ENCODE data around the gene TMEM272.

Gene TMEM272

DNA sequence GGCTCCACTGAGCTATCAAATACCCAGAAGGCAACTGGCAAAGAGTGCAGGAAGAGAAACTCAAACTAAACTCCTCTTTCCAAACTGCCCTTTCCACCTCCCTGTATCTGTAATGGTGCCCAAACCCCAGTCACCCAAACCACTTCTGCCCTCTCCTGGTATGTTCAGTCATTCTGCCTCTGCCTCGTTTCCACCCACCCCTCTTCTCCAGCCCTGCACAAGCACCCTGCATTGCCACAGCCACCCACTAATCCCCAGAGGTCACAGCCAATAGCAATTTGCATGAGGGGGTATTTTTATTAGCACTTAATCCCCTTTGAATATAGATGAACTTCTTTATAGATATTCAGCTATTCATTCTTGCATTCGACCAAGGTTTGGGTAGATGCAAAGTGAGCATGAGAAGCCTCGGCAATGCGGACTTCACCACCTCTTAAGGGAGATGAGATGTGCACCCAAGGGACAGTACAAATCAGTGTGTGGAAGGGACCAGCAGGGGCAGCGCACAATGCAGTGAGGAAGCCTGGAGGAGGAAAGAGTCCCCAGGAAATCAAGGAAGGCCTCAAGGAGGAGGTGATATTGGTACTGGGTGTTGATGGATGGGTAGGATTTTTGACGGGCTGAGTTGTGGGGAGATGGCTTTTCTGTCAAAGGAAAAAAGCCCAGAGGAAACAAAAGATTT, 12.4 kb downstream of the TMEM272 start:
- POLR2A ChIA-PET, result interaction anchor here (0.7 kb wide), 1 partner anchor 295 kb away, joined by 3 read pairs; no protein-coding TSS in a partner anchor
- CTCF ChIA-PET, result interaction anchor here (1.5 kb wide), 1 partner anchor 18 kb away, joined by 4 read pairs; no protein-coding TSS in a partner anchor

DNA sequence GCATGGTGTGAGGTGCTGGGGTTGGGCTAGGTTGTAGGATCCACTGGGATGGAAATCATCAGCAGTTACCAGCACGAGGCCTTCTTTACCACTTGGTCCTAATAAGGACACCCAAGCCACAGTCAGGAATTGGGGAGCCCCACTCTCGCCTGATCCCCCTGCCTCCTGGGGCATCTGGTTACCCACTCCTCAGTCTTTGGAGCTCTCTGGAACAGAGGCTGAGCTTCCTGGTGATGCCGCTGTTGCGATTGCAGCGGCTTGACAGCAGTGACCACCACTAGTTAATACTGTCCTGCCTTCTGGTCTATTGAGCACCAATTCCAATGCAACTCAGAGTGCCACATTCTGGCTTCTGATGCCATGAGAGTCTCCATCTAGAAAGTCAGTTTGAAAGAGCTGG, 13.5 kb downstream of the TMEM272 start:
- no peak for TF ChIP-seq HDGF (IDR thresholded peaks at IDR 0.05; ENCODE audit: borderline replicate concordance)
- ChIA-PET CTCF (interaction anchor here (1.5 kb wide), 1 partner anchor 17 kb away, joined by 4 read pairs; no protein-coding TSS in a partner anchor), POLR2A (no interaction called here)
- no peak for DNase-seq (ENCODE audit: extremely low spot score)

More for the DNA sequence above, 12.4 kb downstream of the TMEM272 start:
- peak; percentile 41 for DNase-seq (ENCODE audit: extremely low spot score)
- TF ChIP-seq L3MBTL2 (conservative IDR thresholded peaks at IDR 0.05), result no peak
- TF ChIP-seq NFRKB (IDR thresholded peaks at IDR 0.05), result no peak
- no peak for TF ChIP-seq ZNF384 (IDR thresholded peaks at IDR 0.05)
- TF ChIP-seq ELF4 (IDR thresholded peaks at IDR 0.05), result no peak
- no peak for TF ChIP-seq TARDBP (IDR thresholded peaks at IDR 0.05)
- TF ChIP-seq FOXM1 (IDR thresholded peaks at IDR 0.05; ENCODE audit: borderline replicate concordance), result no peak
- no peak for TF ChIP-seq FOXA1 (IDR thresholded peaks at IDR 0.05)
- no peak for TF ChIP-seq SUZ12 (IDR thresholded peaks at IDR 0.05)
- TF ChIP-seq FOXK2 (IDR thresholded peaks at IDR 0.05), result no peak
- no peak for TF ChIP-seq BHLHE40 (IDR thresholded peaks at IDR 0.05; ENCODE audit: borderline replicate concordance)
- TF ChIP-seq LEF1 (IDR thresholded peaks at IDR 0.05; ENCODE audit: borderline replicate concordance), result no peak
- no peak for TF ChIP-seq PKNOX1 (IDR thresholded peaks at IDR 0.05)
- TF ChIP-seq HDGF (IDR thresholded peaks at IDR 0.05; ENCODE audit: borderline replicate concordance), result no peak
- TF ChIP-seq CTBP1 (IDR thresholded peaks at IDR 0.05; ENCODE audit: borderline replicate concordance), result no peak
- TF ChIP-seq SP1 (IDR thresholded peaks at IDR 0.05), result no peak
- no peak for TF ChIP-seq ARNT (IDR thresholded peaks at IDR 0.05)

DNA sequence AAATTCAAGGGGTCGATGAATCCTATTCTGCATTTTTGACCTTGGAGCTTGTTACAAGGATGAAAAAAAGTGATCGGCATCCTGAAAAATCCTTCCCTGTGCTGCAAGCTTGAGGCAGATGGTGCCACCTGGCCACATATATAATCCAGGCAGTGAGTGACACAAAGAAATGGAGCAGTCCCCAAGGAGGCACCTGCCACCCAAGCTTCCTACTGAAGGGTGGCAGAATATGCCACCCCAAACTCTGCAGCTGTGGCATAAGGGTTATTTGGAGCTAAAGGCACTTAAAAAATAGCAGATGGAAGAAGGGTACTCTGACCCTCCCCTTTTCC, 15.4 kb downstream of the TMEM272 start:
- TF ChIP-seq TARDBP (IDR thresholded peaks at IDR 0.05) (no peak), L3MBTL2 (conservative IDR thresholded peaks at IDR 0.05) (no peak), BHLHE40 (IDR thresholded peaks at IDR 0.05; ENCODE audit: borderline replicate concordance) (no peak), SUZ12 (IDR thresholded peaks at IDR 0.05) (no peak), FOXM1 (IDR thresholded peaks at IDR 0.05; ENCODE audit: borderline replicate concordance) (no peak)
- CTCF ChIA-PET, result no interaction called here
- DNase-seq (ENCODE audit: extremely low spot score), result no peak
- POLR2A ChIA-PET, result no interaction called here

DNA sequence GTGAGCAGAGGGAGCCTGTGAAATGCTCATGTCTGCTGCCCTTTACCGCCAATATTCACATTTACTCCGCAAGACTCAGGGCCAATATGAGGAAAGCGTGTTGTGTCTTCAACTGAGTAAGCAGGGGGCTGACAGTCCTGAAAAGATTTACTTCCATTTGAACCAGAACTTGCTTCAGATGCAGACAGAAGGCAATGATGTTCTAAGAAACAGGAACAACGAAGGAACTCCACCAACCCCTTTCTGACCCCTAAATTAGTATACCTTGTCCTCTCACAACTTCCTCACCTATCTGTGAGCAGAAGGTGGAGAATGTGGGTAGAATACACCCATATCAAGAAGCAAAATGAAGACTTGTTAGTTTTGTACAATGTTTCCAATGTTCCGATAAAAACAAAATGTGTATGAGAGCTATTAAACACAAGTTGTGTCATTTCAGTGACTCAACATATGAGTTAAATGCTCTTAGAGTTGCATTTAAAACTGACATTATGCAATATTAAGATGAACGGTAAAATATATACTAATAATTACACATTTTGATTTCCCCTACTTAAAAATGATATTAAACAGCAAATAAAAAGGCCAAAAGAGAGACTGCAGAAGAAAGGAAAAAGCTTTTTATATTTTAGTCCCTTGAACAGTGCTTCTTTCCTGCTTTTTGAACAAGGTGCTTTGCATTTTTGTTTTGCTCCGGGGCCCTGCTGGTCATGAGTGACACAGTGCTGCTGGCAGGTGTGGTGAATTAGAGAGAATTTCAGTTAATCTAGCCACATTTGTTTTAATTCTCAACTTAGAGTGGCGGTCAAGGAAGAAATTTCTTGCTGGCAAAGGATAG, 16.0 kb downstream of the TMEM272 start:
- ChIA-PET POLR2A (no interaction called here), CTCF (no interaction called here)
- no peak for DNase-seq (ENCODE audit: extremely low spot score)
- TF ChIP-seq ELF4 (IDR thresholded peaks at IDR 0.05), result no peak
- no peak for TF ChIP-seq HDGF (IDR thresholded peaks at IDR 0.05; ENCODE audit: borderline replicate concordance)
- no peak for TF ChIP-seq FOXM1 (IDR thresholded peaks at IDR 0.05; ENCODE audit: borderline replicate concordance)
- TF ChIP-seq CTBP1 (IDR thresholded peaks at IDR 0.05; ENCODE audit: borderline replicate concordance), result no peak
- no peak for TF ChIP-seq BHLHE40 (IDR thresholded peaks at IDR 0.05; ENCODE audit: borderline replicate concordance)
- TF ChIP-seq PKNOX1 (IDR thresholded peaks at IDR 0.05), result no peak
- no peak for TF ChIP-seq FOXA1 (IDR thresholded peaks at IDR 0.05)
- TF ChIP-seq ARNT (IDR thresholded peaks at IDR 0.05), result no peak
- no peak for TF ChIP-seq SUZ12 (IDR thresholded peaks at IDR 0.05)
- TF ChIP-seq L3MBTL2 (conservative IDR thresholded peaks at IDR 0.05), result no peak
- no peak for TF ChIP-seq SP1 (IDR thresholded peaks at IDR 0.05)
- no peak for TF ChIP-seq TARDBP (IDR thresholded peaks at IDR 0.05)
- TF ChIP-seq NFRKB (IDR thresholded peaks at IDR 0.05), result no peak

DNA sequence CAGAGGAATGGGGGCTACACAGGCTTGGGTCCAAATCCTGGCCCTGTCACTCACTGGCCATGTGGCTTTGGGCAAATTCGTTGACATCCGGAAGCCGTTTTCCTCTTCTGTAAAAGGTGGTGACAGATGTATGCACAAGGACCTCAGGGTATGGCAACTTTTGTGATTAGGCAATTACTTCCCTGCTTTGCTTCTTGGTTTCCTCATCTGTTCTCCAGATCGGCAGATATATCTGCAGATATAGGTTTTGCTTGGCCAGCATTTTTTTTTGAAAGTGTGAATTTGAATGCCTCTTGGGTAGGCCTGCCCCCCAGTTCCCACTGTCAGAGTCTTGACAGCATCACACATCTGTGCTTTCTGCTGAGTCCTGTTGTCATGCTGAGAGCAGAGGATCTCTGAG, 17.7 kb downstream of the TMEM272 start:
- CTCF ChIA-PET, result no interaction called here
- DNase-seq (ENCODE audit: extremely low spot score), result no peak
- POLR2A ChIA-PET, result no interaction called here

More for the DNA sequence above, 17.7 kb downstream of the TMEM272 start:
- no peak for TF ChIP-seq TARDBP (IDR thresholded peaks at IDR 0.05)
- no peak for TF ChIP-seq NFRKB (IDR thresholded peaks at IDR 0.05)
- TF ChIP-seq PKNOX1 (IDR thresholded peaks at IDR 0.05), result no peak
- TF ChIP-seq ZNF384 (IDR thresholded peaks at IDR 0.05), result no peak
- TF ChIP-seq SUZ12 (IDR thresholded peaks at IDR 0.05), result no peak
- no peak for TF ChIP-seq HDGF (IDR thresholded peaks at IDR 0.05; ENCODE audit: borderline replicate concordance)
- no peak for TF ChIP-seq ELF4 (IDR thresholded peaks at IDR 0.05)
- TF ChIP-seq FOXK2 (IDR thresholded peaks at IDR 0.05), result no peak
- TF ChIP-seq LEF1 (IDR thresholded peaks at IDR 0.05; ENCODE audit: borderline replicate concordance), result no peak
- TF ChIP-seq FOXM1 (IDR thresholded peaks at IDR 0.05; ENCODE audit: borderline replicate concordance), result no peak
- TF ChIP-seq ARNT (IDR thresholded peaks at IDR 0.05), result no peak
- no peak for TF ChIP-seq L3MBTL2 (conservative IDR thresholded peaks at IDR 0.05)
- TF ChIP-seq BHLHE40 (IDR thresholded peaks at IDR 0.05; ENCODE audit: borderline replicate concordance), result no peak
- TF ChIP-seq SP1 (IDR thresholded peaks at IDR 0.05), result no peak
- no peak for TF ChIP-seq FOXA1 (IDR thresholded peaks at IDR 0.05)

All from HEK293T (cell line).